Ovary (tissue), 3 donors: ENCODE data around the gene ADAMTSL3.

Source experiments
- EP300 ChIP-seq: sonication (generic); formaldehyde crosslinking; IDR thresholded peaks from one replicate; pipeline ENCODE4 v1.6.1; 2017; ENCODE audit warnings: antibody characterized with exemption
- POLR2A ChIP-seq: fragments of 450-650 bp; IDR thresholded peaks from one replicate; pipeline ENCODE4 v1.6.1; 2017; ENCODE audit warnings: antibody characterized with exemption, mild to moderate bottlenecking, moderate library complexity
- TF ChIP-seq, protein P1 (sequence below), 3 donors: fragments of 450-650 bp in 2 of 3; fragments of 200-600 bp in 1 of 3; IDR thresholded peaks; one replicate each; pipeline versions ENCODE4 v1.5.1 to v1.8.0; 2016 to 2022; ENCODE audit warnings: antibody characterized with exemption in 3 of 3, mild to moderate bottlenecking in 1 of 3
- donor health status: DM: no; HTN: no; CAD: no.

GRCh38 chr15:83739629-83740028 is 85.7 kb downstream of the ADAMTSL3 start:
- TF ChIP-seq POLR2A = no peak
- TF ChIP-seq, protein P1, sequence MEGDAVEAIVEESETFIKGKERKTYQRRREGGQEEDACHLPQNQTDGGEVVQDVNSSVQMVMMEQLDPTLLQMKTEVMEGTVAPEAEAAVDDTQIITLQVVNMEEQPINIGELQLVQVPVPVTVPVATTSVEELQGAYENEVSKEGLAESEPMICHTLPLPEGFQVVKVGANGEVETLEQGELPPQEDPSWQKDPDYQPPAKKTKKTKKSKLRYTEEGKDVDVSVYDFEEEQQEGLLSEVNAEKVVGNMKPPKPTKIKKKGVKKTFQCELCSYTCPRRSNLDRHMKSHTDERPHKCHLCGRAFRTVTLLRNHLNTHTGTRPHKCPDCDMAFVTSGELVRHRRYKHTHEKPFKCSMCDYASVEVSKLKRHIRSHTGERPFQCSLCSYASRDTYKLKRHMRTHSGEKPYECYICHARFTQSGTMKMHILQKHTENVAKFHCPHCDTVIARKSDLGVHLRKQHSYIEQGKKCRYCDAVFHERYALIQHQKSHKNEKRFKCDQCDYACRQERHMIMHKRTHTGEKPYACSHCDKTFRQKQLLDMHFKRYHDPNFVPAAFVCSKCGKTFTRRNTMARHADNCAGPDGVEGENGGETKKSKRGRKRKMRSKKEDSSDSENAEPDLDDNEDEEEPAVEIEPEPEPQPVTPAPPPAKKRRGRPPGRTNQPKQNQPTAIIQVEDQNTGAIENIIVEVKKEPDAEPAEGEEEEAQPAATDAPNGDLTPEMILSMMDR (IDR thresholded peaks at IDR 0.05) = no peak
- TF ChIP-seq EP300 = no peak
